CD4-positive, alpha-beta T cell treated with Interleukin-17A for 1 hour (primary cell): Measurements from ENCODE around the gene FBXW11.
A peak's percentile ranks its signal among the peaks of the same experiment; 100 is the strongest.
"Not testable (repeated sequence)": the region's sequence is repeated elsewhere in the genome, so short reads cannot be mapped to it uniquely, and the experiment has no call there.

Experiments
- DNase-seq: peaks from one replicate; pipeline ENCODE4 v3.0.0-alpha.2; 2020

Gene FBXW11

DNA sequence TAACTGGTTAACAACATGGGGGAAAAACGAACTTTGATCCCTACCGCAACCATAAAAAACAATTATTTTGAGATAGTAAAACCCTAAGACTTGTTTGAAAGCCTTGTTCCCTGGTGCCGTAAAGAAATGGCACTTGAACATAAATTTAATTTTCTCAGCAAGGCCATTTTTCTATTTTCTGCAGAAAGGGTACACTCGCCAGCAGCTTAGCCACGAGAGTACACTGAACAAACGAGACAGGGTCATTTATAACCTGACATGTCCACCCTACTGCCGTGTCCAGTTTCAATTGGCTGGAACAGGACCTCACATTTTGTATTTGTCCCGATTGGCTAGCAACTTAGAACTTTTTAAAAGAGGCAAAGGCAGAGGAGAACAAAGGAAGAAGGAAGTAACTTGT is 26.8 kb downstream of the FBXW11 start:
- no peak for DNase-seq

DNA sequence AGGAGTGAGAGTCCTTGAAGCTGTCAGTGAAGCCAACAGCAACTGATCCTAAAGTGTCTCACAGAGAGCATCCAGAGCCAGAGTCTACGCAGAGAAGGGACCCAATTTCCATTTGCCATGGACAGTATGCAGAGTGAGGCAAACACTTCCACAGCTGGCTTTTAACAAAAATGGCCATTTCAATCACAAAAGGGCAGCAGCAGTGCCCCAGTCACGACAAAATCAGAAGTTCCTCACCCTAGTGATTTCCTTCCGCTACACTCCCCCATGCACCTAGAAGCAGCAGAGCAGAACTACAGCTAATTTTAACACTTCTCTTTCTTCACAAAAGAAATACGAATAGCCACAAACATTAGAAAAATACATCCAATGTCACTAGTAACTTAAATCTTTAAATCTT is 27.9 kb downstream of the FBXW11 start:
- DNase-seq: no peak

DNA sequence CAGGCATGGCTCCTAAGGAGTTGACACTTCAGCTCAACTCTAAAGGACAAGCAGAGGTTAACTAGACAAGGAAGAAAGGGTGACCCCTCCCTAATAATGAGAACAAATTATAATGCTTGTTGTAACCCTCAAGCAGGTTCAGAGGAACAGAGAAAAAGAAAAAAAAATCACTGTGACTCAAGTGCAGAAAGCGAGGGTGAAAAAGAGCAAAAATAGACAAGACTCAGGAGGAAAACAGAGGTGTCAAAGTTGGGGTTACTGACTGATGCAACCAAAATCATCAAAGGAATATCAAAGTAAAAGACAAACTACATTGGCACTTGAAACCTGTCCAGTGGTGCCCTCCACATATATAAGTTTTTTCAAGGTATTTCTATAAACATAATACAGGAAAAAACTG is 28.4 kb downstream of the FBXW11 start:
- DNase-seq: no peak

DNA sequence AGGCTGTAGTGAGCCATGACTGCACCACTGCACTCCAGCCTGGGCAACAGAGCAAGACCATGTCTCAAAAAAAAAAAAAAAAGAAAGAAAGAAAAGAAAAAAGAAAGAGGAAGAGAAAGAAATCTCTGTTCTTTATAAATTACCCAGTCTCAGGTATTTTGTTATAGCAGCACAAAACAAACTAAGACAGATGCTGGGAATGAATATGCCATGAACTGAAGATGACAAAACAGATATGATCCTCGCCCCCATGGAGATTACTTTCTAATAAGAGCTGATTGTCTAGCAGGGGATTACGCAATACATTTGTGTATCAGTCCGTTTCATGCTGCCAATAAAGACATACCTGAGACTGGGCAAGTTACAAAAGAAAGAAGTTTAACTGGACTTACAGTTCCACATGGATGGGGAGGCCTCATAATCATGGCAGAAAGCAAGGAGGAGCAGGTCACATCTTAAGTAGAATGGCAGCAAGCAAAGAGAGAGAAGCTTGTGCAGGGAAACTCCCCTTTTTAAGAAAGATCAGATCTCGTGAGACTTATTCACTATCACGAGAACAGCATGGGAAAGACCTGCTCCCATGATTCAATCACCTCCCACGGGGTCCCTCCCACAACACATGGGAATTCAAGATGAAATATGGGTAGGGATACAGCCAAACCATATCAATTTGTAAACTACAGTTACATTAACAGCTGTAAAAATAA is 29.0 kb downstream of the FBXW11 start:
- not testable (repeated sequence) for DNase-seq

DNA sequence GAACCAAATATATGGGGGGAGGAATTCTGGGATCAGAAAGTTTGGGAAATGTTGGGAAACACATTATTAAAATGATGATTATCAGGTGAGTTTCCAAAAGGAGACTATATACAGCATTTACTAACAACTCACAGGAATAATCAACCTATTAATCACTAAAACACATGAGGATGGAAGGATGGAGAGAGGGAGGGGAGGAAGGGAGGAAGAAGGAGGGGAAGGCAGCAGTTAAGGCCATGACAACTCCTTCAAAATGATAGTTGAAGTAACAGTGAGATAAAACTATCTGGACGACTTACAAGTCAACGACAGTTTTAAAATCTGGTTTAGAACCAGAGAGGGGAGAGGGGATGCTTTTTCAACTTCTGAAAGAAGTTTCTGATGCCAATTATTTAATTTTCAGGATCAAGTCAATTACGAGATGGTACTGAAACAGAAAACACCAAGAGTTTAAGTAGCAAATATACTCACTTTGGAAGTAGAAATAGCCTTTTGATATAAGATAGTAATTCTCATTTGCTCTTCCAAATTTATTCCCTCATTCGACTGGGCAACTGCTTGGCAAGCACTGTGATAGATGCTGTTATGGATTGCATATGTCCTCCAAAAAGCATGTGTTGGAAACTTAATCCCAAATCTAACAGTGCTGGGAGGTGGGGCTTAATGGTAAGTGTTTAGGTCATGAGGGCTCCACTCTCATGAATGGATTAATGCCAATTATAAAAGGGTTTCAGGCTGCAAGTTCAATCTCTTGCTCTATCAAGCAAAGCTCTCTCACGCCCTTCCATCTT is 30.4 kb downstream of the FBXW11 start:
- no peak for DNase-seq

DNA sequence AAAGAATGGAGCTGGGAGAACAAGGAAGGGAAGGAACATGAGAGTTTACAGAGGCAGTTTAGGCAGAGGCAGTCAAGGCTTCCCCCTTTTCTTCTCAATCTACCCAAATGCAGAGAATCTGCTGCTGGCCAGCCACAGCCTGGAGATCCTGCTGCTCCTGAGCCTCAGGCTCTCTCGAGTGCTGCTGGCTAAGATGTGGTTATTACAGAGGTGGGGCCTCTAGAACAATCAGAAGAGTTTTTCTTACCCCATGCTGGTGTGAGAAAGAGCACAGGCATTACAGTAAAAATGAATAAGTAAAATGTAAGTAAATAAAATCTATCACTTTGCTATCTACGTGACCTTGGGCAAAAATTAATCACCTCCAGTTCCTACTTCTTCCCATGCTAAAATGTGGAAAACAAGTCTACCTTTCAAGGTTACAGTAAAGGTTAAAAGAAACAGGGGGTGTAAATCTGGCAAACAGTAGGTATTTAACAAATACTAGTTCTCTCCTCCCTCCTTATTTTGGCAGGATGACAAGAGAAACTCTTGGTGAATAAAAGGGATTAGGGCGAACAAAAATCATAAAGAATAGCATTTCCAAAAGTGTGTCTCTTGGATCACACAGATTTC is 31.1 kb downstream of the FBXW11 start:
- DNase-seq: no peak

DNA sequence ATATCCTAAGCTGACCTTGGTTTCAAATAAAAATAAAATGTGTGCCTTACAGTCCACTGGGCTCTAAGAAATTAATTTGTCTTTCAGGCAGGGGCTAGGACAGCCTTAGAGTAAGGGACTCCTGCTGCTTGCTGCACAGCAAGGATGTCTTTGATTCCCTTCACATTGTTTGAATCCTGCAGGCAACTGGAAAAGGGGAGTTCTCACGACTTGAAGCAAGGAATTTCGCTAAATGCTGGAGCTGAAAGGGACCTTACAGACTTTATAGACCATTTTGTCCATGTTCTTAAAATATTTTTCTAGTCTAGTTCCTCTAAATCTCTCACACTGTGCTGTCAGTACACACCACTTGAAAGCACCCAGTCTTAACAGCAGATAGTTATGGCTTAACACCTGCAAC is 35.6 kb downstream of the FBXW11 start:
- no peak for DNase-seq

DNA sequence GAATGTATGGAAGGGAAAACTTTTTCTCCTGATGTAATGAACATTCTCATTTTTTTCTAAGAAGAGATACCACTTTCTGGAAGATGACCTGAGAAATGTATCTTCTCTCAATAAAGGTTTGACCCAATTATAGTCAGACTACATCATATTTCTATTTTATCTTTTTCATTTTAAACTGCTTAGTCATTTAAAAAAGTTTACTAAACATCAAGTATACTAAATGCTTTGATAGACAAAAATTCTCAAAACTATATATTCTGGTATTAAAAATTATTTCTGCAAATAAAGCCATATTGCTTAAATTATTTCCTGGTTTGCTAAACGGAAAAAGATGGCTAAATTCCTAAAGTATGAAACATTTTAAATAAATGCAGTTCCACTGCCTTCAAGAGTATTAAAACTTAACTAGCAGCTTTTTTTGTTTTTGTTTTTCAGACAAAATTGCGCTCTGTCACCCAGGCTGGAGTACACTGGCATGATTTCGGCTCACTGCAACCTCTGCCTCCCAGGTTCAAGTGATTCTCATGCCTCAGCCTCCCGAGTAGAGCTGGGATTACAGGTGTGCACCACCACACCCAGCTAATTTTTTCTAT is 37.1 kb downstream of the FBXW11 start:
- no peak for DNase-seq

DNA sequence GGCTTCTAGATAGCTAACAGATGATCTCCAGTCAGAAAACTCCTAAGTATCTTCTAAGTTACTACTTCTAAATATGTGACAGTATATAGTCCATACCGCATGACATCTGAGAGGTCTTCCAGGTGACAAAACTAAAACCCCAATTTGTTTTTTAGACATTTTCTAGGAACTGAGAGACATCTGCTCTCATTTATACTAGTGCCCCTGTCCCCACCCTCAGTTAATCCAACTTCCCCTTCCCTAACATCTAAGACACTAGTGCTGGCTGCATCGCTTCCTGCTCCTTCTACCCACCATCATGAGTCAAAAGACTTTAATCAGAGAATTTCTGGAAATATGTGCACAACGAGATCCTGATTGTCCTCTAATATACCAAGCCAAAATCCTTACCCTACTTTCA is 37.9 kb downstream of the FBXW11 start:
- no peak for DNase-seq

DNA sequence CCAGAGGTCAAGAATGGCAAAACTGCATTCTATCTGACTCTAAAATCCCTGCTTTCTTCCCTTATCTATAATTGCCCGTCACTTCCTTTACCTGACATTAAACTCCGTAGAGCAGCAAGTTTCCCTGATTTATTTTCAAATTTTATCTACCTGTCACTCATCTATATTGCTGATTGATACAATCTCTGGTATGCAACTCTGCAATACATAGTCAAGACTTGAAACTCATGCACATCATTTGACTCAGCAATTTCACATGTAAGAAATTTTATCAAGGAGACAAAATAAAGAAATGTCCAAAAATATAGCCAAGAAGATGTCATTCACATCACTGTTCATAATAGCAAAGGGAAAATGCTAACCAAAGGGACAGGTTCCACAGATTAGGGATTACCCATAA is 39.5 kb downstream of the FBXW11 start:
- no peak for DNase-seq

DNA sequence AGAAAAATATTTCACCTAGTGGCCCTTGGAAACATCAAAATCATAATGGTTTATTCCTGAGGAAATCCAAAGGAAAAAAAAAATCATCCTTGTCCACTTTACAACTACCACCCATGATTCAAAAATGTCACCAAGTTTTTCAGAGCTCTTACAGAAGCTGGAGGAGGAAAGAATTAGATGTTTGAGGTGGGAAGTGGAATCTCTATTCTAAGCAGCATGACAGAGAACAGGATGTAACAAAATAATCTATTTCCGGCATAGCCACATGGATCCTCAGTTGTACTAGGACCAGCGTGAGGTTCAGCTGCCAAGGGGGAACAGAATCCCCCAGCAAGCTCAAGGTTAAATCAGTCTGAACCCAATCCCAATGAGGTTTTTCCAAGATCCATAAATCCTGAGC is 40.2 kb downstream of the FBXW11 start:
- DNase-seq: no peak

DNA sequence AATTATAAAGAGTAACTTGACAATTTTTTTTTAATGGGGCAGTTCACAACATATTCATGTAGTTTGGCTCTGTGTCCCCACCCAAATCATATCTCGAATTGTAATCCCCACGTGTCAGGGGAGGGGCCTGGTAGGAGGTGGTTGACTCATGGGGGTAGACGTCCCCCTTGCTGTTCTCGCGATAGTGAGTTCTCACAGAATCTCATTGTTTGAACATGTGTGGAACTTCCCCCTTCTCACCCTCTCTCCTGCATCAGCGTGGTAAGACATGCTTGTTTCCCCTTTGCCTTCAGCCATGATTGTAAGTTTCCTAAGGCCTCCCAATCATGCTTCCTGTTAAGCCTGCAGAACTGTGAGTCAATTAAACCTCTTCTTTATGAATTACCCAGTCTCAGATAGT is 40.7 kb downstream of the FBXW11 start:
- no peak for DNase-seq

DNA sequence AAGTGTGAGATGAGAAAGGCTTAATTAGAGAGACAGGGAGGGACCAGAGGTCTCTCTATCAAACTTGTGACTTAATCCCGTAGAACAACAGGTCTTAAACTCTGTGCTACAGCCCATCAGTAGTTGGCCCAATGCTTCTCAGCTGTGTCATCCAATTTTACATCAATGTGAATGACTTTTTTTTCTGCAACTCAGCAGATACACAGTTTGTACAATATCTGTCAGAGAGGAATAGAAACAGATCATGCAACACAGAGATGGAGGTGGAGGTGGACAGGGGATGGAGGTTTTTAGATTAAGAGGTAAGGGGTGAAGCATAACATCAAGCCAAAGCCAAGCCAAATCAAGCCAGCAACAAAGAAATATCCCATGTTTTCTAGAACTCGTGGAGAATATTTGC is 43.0 kb downstream of the FBXW11 start:
- no peak for DNase-seq

DNA sequence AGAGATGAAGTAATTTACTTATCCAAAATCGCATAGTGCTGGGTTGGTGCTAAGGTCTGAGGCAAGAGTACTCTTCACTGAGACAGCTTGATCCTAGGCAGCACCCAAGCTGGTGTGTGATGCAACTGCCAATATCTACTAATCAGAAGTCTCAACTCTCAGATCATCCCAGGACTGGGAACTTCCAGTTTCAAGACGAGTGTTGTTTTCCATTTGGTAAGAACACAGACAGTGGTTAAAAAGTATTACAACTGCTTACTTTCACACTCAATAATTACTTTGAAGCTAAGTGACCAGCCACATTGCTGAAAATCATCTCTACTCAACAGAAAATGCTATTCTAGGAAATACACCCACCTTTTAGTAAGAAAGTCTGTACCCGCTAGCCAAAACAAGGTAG is 45.3 kb downstream of the FBXW11 start:
- DNase-seq: no peak

DNA sequence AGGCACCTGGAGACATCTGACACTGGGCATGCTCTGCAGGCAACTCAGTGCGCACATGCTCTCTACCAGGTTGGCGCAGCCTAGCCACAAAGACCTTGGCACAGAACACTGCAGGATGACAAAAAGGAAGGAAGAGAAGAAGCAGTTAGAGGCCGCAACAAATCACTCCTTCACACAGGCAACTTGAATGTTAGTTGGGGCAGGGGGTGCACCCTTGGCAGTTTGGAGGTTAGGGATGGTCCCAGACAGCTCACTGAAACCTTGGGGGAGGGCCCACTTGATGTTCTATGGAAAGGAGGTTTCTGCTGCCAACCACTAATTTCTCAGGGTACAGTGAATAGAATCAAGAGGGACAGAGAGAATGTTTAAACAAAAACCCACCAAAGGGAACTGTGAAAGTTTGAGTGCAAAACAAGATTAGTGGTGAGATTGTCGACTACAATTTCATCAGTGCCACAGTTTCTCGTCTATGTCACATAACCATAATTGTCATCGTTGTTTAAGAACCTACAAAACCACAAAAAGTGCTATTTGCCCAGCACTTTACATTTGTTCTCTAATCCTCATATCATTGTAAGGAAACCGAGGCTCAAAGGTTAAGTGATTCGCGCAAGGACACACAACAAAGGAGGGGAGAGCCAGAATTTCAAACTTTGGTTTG is 48.7 kb downstream of the FBXW11 start:
- peak; percentile 26 for DNase-seq

DNA sequence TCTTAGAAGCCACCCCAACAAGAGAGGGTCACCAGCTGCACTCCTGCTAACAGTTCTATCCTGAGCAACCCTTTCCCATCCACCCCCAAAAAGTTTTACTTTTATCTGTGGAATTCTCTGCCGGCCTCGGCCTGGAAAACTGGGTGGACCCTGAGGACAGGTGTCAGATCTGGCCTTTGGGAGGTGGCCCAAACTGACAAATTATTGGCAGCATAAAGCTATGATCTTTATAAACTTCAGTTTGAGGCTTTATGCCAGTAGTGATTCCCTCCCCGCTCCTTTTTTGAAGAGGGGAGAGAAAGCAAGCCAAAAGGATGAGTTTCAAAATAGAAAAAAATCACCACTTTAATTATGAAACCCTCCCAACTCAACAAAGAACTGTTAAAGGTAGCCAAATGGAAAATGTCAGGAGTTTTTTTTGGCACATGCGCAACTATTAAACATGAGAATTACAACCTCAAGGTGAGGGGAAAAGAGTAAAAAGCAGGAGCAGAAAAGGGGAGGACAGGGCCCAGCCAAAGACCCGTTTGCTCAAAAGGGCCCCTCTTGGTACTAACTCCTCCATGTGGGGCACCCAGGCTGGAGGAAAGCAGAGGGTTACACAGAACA is 49.4 kb downstream of the FBXW11 start:
- DNase-seq: no peak

DNA sequence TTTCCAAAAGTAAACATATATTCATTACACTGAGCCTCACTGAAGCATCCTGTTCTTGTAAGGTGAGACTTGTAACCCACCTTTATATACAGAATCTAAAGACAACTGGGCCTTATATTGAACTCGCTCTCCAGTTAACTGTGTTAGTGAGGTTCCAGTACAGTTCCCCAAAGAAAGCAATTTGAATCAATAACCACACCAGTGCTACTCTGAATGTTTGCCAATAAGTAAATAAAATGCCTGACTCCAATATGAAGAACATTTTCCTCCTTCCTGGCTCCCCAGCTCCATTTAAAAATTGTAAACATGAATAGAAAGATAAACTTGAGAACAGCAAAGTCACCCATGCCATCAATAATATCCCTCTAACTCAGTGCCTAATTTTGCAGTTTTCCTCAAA is 50.1 kb downstream of the FBXW11 start:
- no peak for DNase-seq

DNA sequence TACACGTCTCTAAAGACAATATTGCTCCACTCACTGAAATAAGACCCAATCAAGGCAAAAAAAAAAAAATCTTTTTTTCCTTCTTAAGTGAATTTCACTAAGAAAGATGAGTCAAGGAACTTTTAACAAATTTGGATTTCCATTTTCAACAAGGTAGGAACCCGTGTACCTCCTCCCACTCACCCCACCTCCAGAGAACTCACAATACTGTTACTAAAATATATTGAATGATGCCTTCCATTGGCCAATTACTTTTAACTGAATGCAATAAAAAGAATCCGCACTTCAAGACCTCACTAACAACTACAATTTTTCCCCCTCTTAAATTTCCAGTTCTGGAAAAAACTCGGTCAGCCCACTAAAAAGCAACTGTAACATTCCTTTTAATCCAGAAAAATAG is 50.7 kb downstream of the FBXW11 start:
- no peak for DNase-seq

DNA sequence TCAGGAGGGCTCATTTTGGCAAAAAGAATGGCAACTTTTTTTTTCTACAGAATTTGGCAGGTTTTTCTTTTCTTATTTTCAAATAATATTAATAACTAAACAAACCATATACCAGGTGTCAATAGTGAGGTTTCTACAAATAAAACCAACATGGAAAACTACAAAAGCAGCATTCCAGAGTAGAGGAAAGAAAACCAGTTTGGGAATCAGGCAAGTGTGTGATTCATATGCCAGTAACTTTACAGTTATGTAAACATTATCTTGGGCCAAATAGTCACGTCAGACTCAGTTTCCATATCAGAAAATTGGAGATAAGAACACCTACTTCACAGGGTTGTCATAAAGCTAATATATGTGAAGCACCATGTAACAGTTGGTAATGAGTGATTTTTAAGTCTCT is 51.7 kb downstream of the FBXW11 start:
- DNase-seq: no peak

DNA sequence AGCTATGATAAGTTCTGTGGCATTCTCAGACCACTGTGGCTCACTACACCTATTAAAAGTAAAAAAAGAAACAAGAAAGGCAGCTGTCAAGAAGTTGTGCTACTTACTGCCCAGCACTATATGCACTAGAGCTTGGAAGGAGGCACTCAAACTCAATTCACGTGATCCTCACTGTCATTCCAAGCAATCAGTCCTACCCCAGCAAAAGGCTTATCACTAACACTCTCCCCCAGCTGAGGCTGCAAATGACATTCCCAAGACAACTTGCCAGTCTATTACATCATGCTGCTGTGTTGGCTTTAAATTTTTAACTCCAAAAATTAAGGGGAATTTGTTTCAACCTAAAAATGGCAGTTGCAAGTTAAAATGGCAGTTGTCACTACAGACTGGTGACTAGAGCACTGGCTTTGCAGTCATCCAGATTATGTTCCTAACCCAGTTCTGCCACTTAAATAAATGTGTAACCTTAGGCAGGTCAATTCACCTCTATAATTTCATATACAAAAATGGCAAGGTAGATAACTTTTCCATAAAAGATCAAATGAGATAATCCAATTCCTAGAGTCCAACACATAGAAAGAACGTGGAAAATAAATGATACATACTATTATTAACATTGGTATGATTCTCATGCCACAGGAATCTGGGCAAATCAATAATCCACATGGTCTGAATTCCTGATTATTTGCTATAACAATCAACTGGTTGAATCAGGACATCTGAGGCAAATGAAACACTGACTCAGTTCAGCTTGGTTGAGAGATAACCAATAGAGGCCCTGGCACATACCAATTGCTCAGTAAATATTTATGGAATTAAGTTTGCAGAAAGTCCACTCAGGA is 52.4 kb downstream of the FBXW11 start:
- DNase-seq: no peak

DNA sequence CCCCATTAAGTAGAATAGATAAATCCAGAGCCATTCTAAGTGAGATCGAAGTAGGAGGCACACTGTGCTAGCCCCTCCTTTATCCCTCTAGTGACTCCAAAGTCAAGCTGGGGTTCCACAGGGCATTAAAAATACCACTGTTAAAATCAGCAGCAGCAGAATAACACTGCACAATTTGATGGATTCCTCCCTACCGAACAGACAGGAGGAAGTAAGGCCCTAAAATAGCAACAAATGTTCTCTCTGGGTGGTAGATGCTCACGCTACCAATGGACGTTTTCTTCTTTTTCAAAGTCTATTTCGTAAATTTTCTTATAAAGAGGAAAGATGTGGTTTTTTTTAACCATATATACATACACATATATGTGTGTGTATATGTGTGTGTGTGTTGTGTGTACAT is 54.4 kb downstream of the FBXW11 start:
- no peak for DNase-seq

DNA sequence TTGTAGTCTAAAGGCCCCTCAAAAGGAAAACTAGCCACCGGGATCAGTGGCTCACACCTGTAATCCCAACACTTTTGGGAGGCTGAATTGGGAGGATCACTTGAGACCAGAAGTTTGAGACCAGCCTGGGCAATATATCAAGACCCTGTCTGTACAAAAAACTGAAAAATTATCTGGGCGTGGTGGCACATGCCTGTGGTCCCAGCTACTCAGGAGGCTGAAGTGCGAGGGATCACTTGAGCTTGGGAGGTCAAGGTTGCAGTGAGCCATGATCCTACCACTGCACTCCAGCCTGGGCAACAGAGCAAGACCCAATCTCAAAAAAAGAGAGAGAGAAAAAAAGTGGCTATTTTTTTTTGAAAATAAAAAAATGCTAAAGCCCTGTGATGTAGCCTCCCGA is 55.2 kb downstream of the FBXW11 start:
- DNase-seq: no peak
